ENCODE data around the gene NPIPB8.
"Not testable (repeated sequence)": the region's sequence is repeated elsewhere in the genome, so short reads cannot be mapped to it uniquely, and the experiment has no call there.

NPIPB8 gene

DNA sequence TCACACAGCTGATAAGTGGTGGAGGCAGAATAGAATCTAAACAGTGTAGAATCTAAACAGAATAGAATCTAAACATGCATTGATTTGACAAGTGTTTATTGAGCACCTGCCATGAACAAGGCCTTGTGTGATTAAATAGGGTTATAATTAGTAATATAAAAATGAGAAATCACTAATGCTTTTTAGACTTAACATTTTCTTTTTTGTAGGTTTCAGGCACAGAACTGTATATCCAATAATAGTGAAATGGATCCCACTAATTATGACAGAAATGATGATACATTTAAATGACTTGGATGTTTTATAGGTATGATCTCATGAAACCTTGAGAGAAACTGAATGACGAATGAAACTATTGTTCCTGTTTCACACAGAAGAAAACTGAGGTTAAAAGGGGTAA lies at the start of gene NPIPB8:
TSS of gene NPIPB8 (plus strand) at position 301 of the 400 bp plus-strand sequence. CDS start 296 bp downstream, outside the sequence.
- H3K4me3 Mint-ChIP-seq; H3K36me3 Mint-ChIP-seq; H3K4me1 Mint-ChIP-seq (ENCODE audit: low read depth); H3K27ac Mint-ChIP-seq; H3K9me3 Mint-ChIP-seq (ENCODE audit: low read depth); H3K27me3 Mint-ChIP-seq: not testable (repeated sequence)

DNA sequence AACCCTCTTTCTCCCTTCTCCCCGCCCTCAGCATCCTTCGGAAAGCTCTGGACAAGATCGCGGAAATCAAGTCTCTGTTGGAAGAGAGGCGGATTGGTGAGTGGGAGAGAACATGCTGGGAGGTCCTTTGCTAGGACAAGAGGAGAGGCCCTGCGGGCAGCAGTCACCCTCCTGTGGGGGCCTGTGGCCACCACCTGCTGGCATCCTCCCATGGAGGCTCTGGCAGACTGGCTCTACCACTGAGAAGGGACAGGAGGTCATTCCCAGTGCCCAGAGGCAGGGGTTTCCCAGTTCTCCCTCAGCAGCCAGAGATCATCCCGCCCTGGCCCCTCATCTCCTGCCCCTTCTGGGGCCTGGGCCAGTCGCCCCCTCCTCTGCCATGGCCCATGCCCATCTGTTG lies 48.8 kb upstream of the NPIPB8 start:
- Mint-ChIP-seq H3K9me3 (ENCODE audit: low read depth) (no peaks in the 10 kb centered on the region), H3K4me3 (no peak overlapping the region), H3K27me3 (no peaks in the 10 kb centered on the region), H3K27ac (no peak overlapping the region), H3K36me3 (no peaks in the 10 kb centered on the region), H3K4me1 (ENCODE audit: low read depth) (no peaks in the 10 kb centered on the region)

DNA sequence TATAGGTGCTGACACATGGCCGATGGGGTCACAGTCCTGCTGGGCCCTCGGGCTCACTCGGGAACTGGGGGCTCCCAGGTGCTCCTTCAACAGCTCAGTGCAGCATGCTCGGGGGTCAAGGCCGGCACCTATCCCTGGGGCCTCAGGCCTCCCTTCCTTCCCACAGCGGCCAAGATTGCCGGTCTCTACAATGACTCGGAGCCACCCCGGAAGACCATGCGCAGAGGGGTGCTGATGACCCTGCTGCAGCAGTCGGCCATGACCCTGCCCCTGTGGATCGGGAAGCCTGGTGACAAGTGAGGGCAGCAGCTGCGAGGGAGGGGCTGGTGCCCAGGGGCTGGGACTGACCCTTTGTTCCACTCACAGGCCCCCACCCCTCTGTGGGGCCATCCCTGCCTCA lies 47.9 kb upstream of the NPIPB8 start:
- no peak overlapping the region for H3K4me3 Mint-ChIP-seq
- H3K36me3 Mint-ChIP-seq, result no peaks in the 10 kb centered on the region

GRCh38 chr16:28590384-28591340 lies 47.2 kb upstream of the NPIPB8 start:
- Mint-ChIP-seq H3K9me3 (ENCODE audit: low read depth) (no peaks in the 10 kb centered on the region), H3K36me3 (no peaks in the 10 kb centered on the region), H3K27ac (no peak overlapping the region)

More for the DNA sequence above, 47.9 kb upstream of the NPIPB8 start:
- no peak overlapping the region for H3K27ac Mint-ChIP-seq
- no peaks in the 10 kb centered on the region for H3K4me1 Mint-ChIP-seq (ENCODE audit: low read depth)
- H3K9me3 Mint-ChIP-seq (ENCODE audit: low read depth), result no peaks in the 10 kb centered on the region
- H3K27me3 Mint-ChIP-seq, result no peaks in the 10 kb centered on the region

DNA sequence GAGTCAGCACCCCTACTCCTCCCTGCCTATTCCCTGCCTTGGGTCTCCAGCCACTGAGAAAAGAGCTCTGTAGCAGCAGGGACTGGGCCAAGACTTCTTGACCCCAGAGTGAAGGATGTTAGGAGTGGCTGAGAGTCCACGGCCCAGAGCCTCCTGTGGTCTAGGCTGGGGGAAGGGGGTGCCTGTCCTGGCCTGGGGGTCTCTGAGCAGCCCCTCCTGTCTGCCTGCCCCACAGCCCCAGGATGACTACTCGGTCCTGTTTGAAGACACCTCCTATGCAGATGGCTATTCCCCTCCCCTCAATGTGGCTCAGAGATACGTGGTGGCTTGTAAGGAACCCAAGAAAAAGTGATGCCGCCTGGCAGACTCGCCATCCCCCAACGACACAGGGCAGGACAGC lies 46.5 kb upstream of the NPIPB8 start:
- no peaks in the 10 kb centered on the region for H3K4me1 Mint-ChIP-seq (ENCODE audit: low read depth)
- no peaks in the 10 kb centered on the region for H3K9me3 Mint-ChIP-seq (ENCODE audit: low read depth)
- H3K36me3 Mint-ChIP-seq, result no peaks in the 10 kb centered on the region
- H3K4me3 Mint-ChIP-seq, result no peak overlapping the region
- H3K27ac Mint-ChIP-seq, result no peak overlapping the region
- H3K27me3 Mint-ChIP-seq, result no peaks in the 10 kb centered on the region

More at GRCh38 chr16:28590384-28591340, 47.2 kb upstream of the NPIPB8 start:
- Mint-ChIP-seq H3K27me3 (no peaks in the 10 kb centered on the region), H3K4me3 (no peak overlapping the region), H3K4me1 (ENCODE audit: low read depth) (no peaks in the 10 kb centered on the region)

DNA sequence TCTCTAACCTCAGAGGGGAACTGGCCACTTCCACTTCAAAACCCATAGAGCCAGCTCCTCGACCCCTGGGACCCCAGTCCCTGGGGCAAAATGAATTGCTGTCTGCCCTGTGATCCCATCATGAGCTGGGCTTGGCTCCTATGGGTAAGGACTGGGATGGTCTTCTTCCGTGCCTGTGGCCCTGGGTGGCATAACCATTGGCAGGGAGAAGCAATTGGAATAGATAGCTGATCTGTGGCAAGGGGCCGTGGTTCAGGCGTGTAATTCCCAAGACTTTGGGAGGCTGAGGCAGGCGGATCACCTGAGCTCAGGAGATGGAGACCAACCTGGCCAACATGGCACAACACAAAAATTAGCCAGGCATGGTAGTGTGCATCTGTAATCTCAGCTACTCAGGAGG lies 45.4 kb upstream of the NPIPB8 start:
- no peaks in the 10 kb centered on the region for H3K36me3 Mint-ChIP-seq
- no peaks in the 10 kb centered on the region for H3K9me3 Mint-ChIP-seq (ENCODE audit: low read depth)
- H3K27ac Mint-ChIP-seq, result peak overlapping the region; percentile 46
- H3K4me1 Mint-ChIP-seq (ENCODE audit: low read depth), result peaks cover 7% of the 10 kb centered on the region
- no peak overlapping the region for H3K4me3 Mint-ChIP-seq
- no peaks in the 10 kb centered on the region for H3K27me3 Mint-ChIP-seq

GRCh38 chr16:28592979-28593553 lies 44.8 kb upstream of the NPIPB8 start:
- Mint-ChIP-seq H3K27ac (peak overlapping the region; percentile 47), H3K36me3 (no peaks in the 10 kb centered on the region), H3K4me1 (ENCODE audit: low read depth) (peaks cover 7% of the 10 kb centered on the region), H3K4me3 (no peak overlapping the region), H3K9me3 (ENCODE audit: low read depth) (no peaks in the 10 kb centered on the region), H3K27me3 (no peaks in the 10 kb centered on the region)

DNA sequence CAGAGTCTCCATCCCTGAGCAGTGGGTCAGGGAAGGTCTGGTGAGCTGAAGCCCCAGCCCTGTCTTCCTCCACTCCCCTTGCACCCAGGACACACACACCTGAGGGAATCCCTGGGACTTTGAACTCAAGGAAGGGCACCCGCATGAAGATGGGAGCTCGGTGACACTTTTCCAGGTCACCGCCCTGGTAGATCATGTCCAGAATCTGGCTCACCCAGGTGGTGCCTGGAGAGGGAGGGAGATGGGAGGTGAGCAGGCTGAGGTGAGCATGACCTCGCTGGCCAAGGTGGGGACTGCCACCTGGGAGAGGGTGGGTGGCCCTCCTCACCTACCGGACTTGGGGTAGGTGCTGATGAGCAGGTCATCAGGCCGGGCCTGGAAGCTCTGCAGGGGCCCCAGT lies 42.4 kb upstream of the NPIPB8 start:
- not testable (repeated sequence) for H3K36me3 Mint-ChIP-seq; H3K4me1 Mint-ChIP-seq (ENCODE audit: low read depth); H3K4me3 Mint-ChIP-seq; H3K27me3 Mint-ChIP-seq; H3K9me3 Mint-ChIP-seq (ENCODE audit: low read depth)
- peak overlapping the region; percentile 73 for H3K27ac Mint-ChIP-seq

DNA sequence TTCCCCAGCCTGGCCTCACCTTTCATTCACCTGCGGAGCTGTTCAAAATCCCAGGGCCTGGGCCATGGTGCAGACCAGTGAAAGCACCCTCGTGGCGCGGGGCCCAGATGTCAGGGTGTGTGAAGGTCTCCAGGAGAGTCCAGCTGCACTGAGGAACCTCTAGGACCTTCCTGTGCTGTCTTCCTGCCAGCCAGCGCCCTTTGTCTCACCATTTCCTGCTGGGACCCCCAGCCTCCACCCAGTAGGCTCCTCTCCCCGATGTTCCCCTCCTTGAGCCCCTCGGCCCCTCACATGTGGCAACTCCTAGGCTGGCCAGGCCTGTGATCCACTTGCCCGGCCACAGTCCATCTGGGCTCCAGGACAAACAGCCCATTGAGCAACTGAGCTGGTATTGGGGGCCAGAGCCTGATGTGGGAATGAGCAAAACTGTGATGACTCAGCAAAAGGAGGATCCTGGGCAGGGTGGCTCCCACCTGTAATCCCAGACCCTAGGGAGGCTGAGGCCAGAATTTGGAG lies 41.7 kb upstream of the NPIPB8 start:
- Mint-ChIP-seq H3K36me3 (no peaks in the 10 kb centered on the region), H3K27me3 (no peaks in the 10 kb centered on the region), H3K9me3 (ENCODE audit: low read depth) (no peaks in the 10 kb centered on the region), H3K4me1 (ENCODE audit: low read depth) (peaks cover 7% of the 10 kb centered on the region), H3K4me3 (no peak overlapping the region), H3K27ac (no peak overlapping the region)

- Mint-ChIP-seq H3K4me3 (no peak within 1 kb of the TSS), H3K9me3 (ENCODE audit: low read depth) (no peaks in the 10 kb centered on the region), H3K36me3 (no peaks in the 10 kb centered on the region), H3K27ac (no peak within 1 kb of the TSS), H3K27me3 (no peaks in the 10 kb centered on the region), H3K4me1 (ENCODE audit: low read depth) (peaks cover 7% of the 10 kb centered on the region)
These were observed 40.8 kb upstream of the NPIPB8 start, which contains the start of gene SULT1A2 for GRCh38 chr16:28596840-28597691. Gene SULT1A2, minus strand, starts transcription at chr16:28597050. Its CDS starts 1,120 bp downstream, at chr16:28595930.

DNA sequence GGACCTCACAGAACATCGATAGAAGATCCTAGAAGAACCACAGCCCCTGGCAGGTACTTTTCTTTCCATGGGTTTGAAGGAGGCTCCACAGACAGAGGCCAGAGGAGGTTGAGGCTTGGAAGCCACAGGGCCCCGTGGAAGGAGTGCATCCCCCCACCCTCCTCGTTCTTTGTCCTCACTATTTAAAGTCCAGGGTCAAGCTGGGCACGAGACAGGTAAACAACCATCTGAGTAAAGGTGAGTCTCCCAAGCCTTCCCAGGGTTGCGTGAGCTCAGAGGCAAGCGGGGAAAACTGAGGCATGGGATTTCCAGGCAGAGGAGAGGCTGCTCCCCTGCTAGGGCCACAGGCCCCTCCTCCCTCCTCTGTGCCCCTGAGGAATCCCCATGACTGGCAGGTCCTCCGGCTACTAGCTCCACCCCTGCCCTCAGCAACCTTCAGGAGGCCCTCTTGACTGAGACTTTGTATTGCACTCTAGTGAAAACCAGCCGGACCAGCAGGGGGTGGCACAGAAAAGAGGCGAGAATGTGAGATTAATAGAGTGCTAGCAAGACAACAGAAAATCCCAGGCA lies 40.1 kb upstream of the NPIPB8 start:
- no peak overlapping the region for H3K27ac Mint-ChIP-seq
- H3K36me3 Mint-ChIP-seq, result no peaks in the 10 kb centered on the region
- H3K9me3 Mint-ChIP-seq (ENCODE audit: low read depth), result no peaks in the 10 kb centered on the region
- peaks cover 7% of the 10 kb centered on the region for H3K4me1 Mint-ChIP-seq (ENCODE audit: low read depth)
- H3K4me3 Mint-ChIP-seq, result no peak overlapping the region
- no peaks in the 10 kb centered on the region for H3K27me3 Mint-ChIP-seq

DNA sequence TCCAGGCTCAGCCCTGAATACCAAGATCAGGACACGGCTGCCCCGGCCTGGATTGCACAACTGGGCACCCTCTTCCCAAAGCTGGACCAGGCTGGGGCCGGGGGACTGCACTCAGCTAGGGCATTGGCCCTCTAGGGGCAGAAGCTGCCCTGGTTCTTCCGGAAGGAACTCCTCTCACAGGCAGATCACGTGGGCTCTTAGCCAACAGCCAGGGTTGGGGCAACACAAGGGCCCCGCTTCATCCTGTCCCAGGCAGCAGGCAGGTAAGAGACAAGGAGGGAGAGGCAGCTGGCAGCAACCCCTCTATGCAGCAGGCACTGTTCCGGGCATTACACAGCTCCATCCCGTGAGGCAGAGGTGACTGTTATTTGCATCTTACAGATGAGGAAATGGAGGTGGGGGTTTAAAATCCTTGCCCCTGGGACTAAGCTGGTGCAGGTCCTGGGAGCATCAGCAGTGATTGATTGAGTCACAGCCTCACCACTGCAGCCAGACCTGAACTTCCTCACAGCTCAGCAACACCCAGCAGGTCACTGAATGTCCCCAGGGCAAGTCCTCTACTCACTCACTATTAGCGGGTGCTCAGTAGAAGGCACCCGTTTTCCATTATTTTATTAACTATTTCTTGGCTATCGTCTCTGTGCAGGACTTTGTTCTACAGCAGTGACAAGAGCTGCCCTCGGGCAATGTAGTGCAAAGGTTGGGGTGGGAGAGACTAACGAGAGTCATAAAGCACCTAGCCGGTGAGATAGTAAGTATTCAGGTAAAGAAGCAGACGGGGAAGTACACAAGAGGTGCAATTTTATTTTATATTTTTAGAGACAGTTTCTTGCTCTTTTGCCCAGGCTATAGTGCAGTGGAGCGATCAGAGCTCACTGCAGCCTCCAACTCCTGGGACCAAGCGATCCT lies 38.2 kb upstream of the NPIPB8 start:
- not testable (repeated sequence) for H3K4me1 Mint-ChIP-seq (ENCODE audit: low read depth); H3K27ac Mint-ChIP-seq; H3K4me3 Mint-ChIP-seq; H3K27me3 Mint-ChIP-seq; H3K9me3 Mint-ChIP-seq (ENCODE audit: low read depth); H3K36me3 Mint-ChIP-seq

DNA sequence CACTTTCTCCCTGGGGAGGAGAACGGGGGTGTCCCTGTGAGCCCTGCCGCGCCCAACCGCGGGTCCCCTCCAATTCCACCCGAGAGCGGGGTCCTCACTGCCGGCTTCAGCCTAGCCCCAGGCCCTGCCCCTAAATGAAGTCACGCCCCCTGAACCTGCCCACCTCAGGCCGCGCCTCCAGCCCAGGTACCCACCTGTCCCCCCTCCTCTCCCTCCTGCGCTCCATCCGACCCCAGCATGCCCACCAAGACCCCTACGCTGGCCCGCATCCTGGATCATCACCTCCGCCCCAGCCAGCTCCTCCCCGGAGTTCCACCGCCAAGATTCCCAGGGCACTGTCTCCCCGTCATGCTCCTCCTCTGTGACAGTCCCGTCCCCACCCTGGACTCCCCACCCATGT lies 36.9 kb upstream of the NPIPB8 start:
- H3K27me3 Mint-ChIP-seq; H3K4me3 Mint-ChIP-seq; H3K9me3 Mint-ChIP-seq (ENCODE audit: low read depth); H3K36me3 Mint-ChIP-seq; H3K27ac Mint-ChIP-seq; H3K4me1 Mint-ChIP-seq (ENCODE audit: low read depth): not testable (repeated sequence)

- not testable (repeated sequence) for H3K27me3 Mint-ChIP-seq; H3K9me3 Mint-ChIP-seq (ENCODE audit: low read depth); H3K4me1 Mint-ChIP-seq (ENCODE audit: low read depth); H3K36me3 Mint-ChIP-seq; H3K4me3 Mint-ChIP-seq; H3K27ac Mint-ChIP-seq
These were observed 36.3 kb upstream of the NPIPB8 start for GRCh38 chr16:28601589-28601988.

All from activated naive CD8-positive, alpha-beta T cell (primary cell).